Anterior cingulate cortex (tissue), 58 donors: ENCODE measurements around the gene PPP4R2.

Source experiments
- DNase-seq, 58 donors: peaks; one replicate each; lab custom pipeline; 2025; lab: John Stamatoyannopoulos, UW

The PPP4R2 gene

DNA sequence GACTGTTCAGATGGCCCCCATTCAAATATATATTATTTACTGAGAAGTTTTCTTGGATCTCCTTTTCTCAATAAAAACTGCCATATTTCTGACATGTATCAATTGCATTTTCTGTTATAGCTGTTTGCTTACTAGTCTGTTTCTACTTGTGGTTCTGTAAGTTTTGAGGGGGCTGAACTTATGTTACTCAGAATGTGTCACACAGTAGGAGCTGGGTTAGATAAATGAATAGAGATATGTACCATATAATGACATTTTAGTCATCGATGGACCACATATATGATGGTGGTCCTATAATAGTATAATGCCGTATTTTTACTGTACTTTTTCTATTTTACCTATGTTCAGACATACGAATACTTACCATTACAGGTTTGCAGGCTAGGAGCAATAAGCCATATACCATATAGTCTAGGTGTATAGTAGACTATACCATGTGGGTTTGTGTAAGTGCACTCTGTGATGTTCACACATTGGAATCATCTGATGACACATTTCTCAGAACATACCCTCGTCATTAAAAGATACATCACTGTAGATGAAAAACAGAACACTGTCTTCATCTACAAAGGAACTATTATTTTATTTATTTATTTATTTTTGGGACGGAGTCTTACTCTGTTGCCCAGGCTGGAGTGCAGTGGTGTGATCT is 22.3 kb downstream of the PPP4R2 start:
- DNase-seq: no peak

DNA sequence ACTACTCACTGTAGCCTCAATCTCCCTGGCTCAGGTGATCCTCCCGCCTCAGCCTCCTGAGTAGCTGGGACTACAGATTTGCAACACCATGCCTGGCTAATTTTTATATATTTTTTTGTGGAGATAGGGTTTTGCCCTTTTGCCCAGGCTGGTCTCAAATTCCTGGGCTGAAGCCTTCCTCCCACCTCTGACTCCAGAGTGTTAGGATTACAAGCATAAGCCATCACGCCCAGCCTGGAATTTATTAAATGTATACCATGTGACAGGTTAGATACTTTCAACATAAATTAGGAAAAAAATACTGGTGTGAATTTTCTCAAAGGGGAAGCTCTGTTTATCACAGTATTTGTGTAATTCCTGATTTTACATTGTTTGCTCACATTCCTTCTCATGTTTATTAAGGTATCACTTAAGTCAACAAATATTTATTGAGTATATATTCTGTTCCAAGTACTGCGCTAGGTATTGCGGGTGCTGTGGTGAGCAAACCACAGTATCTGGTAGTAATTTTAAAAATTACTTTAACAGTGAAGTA is 24.8 kb downstream of the PPP4R2 start:
- DNase-seq: no peak

GRCh38 chr3:73024836-73025235 is 28.2 kb downstream of the PPP4R2 start:
- DNase-seq: no peak

- DNase-seq: no peak
Measured at GRCh38 chr3:73026111-73026759, 29.6 kb downstream of the PPP4R2 start.

DNA sequence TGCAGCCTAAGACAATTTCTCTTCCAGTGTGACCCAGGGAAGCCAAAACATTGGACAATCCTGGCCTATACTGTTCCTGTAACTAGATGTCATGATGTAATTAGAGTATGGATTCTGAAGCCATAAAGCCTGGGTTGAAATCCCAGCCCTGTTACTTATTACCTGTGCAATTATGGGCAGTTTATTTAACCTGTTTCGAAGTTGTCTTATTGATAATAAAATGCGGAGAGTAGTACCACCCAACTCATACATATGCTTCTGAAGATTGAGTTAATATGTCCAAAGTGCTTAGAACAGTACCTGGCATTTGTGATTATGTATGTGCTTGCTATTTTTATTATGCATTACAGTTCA is 30.1 kb downstream of the PPP4R2 start:
- no peak for DNase-seq

DNA sequence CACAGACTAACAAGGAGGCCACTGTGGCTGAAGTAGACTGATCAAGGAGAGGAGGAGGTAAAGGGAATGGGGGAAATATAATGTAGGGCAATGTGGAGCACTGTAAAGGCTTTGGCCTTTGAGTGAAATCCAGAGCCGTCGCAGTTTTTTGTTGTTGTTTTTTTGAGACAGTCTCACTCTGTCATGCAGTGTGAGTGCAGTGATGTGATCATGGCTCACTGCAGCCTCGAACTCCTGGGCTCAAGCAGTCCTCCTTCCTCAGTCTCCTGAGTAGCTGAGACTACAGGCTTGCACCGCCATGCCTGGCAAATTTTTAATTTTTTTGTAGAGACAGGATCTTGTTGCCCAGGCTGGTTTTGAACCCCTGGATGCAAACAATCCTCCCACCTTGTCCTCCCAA is 32.2 kb downstream of the PPP4R2 start:
- no peak for DNase-seq

DNA sequence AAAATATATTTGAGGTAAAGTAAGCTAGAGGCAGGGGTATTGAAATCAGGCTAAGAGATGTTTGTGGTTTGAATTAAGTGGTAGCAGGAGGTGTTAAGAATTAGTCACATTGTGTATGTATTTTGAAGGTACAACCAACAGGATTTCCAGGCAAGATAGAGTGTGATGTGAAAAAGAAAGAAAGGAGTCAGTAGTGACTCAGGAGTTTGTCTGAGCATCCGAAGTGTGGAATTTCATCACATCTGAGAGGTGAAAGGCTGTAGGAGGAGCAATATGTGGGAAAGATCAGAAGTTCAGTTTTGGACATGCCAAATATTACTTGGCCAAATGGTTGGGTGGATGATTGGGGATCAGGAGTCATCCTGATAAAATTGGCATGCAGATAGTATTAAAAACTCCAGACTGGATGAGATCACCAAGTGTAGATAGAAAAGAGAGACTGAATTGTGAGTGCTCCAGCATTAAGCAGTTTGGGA is 32.7 kb downstream of the PPP4R2 start:
- no peak for DNase-seq

DNA sequence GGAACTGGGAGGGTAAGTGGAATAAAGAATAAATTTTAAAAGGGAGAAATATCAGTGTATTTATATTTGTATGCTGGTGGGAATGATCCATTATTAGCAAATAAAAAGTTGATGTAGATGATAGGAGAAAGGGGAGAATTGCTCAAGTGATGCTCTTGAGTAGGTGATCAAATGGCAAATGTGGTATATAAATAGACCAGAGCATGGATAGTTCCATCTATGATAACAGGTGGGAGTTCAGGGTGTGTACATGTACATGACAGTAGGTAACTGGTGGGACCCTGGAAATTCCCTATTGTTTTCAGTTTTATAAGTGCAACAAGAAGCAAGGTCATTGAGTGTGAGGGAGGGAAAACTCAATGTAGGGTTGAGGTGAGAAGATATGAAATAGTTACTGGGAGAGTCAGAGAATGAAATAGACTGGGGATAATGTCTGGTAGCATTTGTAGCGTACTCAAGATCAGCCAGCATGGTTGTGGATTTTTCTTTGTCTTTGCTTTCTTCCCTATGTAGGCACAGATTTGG is 33.5 kb downstream of the PPP4R2 start:
- DNase-seq: no peak

DNA sequence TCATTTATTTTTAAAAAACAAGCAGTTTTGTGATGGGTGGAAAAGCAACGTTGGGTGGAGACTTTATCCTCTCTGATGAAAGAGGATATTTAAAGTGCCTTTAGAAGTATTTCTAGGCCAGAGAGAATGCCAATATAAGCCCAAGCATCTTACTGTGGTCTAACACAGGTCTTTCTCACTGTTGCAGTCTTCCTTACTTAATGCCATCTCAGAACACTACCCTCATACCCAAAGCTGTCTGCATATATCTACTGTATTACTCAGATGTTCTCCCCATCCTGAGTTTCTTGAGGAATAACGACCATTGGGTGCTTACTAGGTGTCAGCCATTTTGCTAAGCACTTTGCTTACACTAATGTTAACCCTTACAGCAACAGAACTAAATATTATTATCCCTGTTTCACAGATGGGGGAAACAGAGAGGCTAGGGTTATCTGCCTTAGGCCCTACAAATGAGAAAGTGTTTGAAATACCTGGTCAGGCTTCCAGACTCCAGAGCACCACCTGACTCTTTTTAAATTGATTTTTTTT is 35.0 kb downstream of the PPP4R2 start:
- DNase-seq: no peak

GRCh38 chr3:73036694-73037591 is 40.3 kb downstream of the PPP4R2 start:
- DNase-seq: no peak

GRCh38 chr3:73041537-73041936 is 44.9 kb downstream of the PPP4R2 start:
- DNase-seq: no peak

DNA sequence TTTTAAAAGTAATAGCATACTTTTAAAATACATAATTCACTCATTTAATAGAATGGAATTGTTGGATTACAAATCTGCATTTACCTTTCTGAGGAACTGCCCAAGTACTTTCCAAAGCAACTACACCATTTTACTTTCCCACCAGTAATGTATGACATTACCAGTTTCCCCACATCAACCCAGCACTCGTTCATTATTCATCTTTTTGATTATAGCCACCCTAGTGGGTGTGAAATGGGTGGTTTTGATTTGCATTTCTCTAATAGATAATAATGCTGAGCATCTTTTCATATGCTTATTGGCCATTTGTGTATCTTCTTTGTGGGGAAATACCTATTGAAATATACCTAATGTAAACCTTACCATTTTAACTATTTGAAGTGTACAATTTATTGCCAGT is 46.8 kb downstream of the PPP4R2 start:
- no peak for DNase-seq

DNA sequence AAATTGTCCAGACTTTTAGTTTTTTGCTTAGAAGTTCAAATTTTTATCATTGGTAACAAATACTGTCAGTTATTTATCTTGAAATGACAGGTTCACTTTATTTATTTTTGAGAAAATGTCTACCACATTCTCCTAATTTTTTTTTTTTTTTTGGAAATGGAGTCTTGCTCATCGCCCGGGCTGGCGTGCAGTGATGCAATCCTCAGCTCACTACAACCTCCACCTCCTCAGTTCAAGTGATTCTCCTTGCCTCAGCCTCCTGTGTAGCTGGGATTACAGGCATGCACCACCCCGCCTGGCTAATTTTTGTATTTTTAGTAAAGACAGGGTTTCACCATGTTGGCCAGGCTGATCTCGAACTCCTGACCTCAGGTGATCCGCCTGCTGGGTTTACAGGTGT is 48.8 kb downstream of the PPP4R2 start:
- no peak for DNase-seq

GRCh38 chr3:73046195-73046594 is 49.6 kb downstream of the PPP4R2 start:
- no peak for DNase-seq

- no peak for DNase-seq
Measured at GRCh38 chr3:73049319-73049718, 52.7 kb downstream of the PPP4R2 start.

- no peak for DNase-seq
Measured at GRCh38 chr3:73052857-73053256, 56.2 kb downstream of the PPP4R2 start.

DNA sequence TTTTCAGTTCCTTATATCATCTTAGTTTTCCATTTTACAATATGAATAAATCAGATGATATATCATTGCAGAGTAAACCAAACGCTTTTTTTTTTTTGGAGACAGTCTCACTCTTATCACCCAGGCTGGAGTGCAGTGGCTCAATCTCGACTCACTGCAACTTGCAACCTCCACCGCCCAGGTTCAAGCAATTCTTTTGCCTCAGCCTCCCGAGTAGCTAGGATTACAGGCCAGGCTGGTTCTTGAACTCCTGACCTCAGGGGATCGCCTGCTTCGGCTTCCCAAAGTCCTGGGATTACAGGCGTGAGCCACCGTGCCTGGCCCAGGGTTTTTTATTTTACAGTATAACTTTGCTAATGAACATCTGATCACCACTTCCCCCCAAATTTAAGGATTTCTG is 59.0 kb downstream of the PPP4R2 start:
- DNase-seq: no peak

- DNase-seq: peak in 2 of 58 donors; percentile 10 to 48
Measured at GRCh38 chr3:73056014-73056844, 59.6 kb downstream of the PPP4R2 start.

GRCh38 chr3:73056845-73057150 is 60.2 kb downstream of the PPP4R2 start:
- DNase-seq: no peak

GRCh38 chr3:73060302-73060723 is 63.7 kb downstream of the PPP4R2 start:
- DNase-seq: no peak
